GM21447 (cell line): ENCODE measurements around the gene SCLT1.
A peak's percentile ranks its signal among the peaks of the same experiment; 100 is the strongest.
"Not testable (repeated sequence)": the region's sequence is repeated elsewhere in the genome, so short reads cannot be mapped to it uniquely, and the experiment has no call there.

ENCODE experiments used
- ATAC-seq: cut with Tn5 transposase; IDR thresholded peaks from one replicate; pipeline ENCODE4 v1.9.1; 2021; ENCODE audit not compliant: unreplicated experiment

Gene SCLT1

DNA sequence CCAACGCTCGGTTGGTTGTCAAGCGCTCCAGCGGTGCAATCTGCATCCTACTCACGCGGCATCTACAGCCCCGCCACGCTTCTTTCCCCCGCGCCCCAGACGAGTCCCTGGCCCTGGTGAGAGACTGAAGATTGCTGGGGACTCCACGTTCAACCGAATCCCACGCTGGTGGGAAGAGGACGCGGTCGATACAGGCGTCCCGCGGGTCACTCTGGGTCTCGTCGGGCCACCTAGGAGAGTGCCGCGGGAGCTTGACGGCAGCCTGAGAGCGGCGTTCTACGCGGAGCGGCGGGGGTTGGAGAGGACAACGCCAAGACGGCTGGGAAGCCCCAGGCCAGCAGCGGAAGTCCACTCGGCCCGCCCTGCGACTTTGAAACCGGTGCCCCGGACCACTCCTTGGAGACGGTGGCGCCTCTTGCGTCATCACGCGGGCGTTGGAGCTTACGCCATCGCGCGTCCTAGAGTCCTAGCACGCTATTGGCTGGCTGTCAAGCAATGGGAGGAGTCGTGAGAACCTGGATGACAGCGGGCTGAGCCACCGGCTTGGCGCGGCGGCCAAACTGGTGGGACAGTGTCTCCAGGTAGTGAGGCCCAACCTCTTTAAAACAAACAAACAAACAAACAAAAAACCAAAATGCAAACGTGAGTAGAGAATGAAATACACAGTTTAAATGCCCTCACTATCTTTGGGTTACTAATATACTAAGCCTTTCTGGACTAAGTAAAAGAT lies at the start of gene SCLT1:
TSS of gene SCLT1 (minus strand) at position 349 of the 730 bp plus-strand sequence. CDS start 436 bp downstream, outside the sequence.
- peak; percentile 89 for ATAC-seq

DNA sequence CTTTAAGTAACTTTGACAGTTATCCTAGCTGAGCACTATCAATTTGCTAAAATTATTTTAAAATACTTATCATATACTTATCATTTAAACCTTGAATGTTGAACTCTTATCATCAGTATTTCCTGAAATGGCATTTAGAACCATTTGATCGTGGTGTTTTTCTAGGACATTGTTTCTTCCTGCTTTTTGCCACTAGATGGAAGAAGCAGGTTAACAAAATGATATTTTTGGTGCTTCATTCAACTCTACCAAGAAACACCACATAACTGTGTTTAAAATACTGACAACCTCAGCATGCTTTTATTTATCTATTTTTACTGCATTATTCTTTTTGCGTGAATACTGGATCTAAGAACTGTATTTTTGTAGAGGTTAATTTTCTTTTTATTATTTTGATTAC lies 47.2 kb upstream of the SCLT1 start:
- ATAC-seq: no peak

DNA sequence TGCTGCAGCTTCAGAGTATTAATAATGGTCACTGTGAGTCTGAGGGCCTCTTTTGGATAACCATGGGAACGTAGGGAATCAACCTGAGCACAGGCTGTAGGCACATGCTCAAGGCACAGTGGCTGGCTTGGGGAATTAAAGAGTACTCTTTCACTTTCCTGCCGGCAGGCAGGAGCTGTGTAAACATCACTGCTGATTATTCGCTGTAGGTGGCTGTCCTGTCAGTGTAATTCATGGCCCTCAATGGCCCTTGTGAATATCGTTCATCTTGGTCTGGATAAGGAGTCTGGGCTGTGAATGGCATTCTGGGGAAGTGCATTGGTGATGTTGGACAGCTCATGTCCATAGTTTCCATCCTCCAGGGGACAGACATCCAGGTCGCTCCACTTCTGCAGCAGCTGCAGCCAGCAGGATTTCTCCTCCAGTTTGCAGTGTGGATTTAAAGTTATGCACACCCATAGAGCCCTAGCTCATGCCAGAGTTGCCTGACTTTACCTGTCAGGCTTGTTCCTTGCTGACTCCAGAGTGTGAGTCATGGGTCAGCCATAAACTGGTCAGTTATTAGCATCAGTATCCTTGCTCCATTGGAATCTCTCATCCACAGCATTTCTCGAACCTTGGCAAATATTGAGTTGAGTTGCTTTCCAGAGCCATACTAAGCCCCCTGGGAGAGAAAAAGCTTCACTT lies 45.6 kb upstream of the SCLT1 start:
- no peak for ATAC-seq

DNA sequence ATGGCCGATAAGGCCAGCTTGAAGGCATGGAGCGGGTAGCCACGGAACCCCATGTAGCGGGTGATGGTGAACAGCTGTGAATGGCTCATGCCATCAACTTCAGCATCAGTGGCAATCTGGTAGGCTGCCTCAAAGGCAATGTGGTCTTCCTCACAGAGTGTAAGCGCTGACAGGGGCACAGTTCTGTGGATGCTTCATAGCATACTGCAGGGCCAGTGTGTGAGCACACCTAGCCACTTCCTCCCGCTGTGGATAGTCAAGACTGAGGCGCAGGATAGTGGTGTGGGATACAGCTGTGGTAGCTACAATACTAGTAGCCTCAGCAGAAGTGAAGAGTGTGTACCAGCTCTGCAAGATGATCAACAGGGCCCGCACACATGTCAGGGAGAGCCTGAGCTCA lies 43.1 kb upstream of the SCLT1 start:
- no peak for ATAC-seq

DNA sequence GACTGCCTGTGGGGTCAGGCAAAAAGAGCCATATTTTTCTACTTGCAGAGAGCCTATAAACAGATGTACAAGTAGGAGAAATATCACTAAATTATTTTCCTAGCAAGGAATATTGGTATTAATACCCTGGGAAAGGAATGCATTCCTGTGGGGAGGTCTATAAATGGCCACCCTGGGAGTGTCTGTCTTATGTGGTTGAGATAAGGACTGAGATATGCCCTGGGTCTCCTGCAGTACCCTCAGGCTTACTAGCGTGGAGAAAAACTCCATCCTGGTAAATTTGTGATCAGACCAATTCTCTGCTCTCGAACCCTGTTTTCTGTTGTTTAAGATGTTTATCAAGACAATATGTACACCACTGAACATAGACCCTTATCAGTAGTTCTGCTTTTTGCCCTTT lies 38.0 kb upstream of the SCLT1 start:
- no peak for ATAC-seq

DNA sequence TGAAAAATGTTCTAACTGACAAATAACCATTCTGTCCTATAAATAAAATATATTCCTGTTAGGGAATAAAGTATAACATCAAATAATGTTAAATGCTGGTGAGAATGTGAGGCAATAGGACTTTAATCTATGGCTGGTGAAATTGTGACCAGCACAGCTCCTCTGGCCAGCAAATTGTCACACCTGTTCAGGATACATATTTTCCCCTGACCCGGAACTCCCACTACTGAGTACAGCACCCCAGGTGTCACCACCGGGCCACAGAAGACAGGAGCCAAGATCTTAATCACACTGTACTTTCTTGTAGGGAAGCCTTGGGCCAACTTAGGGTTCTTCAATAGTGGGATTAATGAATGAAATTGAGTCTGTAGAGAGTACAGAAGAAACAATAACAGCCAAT lies 35.8 kb upstream of the SCLT1 start:
- ATAC-seq: no peak

DNA sequence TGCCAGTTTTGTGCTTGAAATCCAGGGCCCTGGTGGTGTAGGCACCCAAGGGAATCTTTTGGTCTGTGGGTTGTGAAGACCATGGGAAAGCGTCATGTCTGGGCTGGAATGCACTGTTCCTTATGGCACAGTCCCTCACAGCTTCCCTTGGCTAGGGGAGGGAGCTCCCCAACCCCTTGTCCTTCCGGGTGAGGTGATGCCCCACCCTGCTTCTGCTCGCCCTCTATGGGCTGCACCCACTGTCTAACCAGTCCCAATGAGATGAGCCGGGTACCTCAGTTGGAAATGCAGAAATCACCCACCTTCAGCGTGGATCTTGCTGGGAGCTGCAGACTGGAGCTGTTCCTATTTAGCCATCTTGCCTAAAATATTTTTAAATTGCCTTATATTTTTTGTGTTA lies 33.3 kb upstream of the SCLT1 start:
- ATAC-seq: not testable (repeated sequence)

DNA sequence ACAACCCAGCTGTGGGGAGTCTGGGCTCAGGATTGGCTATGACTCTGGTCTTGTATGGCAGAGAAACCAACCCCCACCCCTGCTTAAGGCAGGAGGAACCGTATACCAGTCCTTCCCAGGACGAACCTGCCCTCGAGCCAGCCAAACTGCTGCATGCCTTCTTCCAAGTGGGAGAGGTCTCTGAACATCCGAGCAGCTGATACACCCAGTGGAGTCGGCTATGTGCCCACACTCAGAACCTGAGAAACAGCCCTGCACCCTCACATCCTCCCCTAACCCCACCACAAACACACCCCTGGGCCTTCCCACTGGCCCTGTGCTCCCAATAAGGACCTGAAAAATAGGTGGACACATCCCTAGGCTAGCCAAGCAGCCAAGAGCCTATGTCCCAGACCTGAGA lies 24.4 kb upstream of the SCLT1 start:
- no peak for ATAC-seq

DNA sequence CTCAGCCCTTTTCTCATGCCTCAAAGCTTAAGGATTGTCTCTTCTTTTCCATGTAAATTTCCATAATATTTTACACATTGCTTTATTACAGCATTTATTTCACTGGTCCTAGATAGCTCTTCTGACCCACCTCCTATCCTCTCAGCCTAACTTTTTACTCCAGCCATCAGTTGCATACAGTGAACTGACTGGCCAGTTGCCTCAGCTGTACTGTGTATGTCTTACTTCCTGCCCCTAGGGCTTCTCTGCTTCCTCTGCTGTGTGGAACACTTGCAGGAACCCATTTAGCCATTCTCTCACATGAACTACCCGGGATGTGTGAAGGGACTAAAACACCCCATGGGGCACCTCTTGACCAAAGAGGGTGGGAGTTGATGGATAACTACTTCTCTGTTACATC lies 20.6 kb upstream of the SCLT1 start:
- no peak for ATAC-seq

DNA sequence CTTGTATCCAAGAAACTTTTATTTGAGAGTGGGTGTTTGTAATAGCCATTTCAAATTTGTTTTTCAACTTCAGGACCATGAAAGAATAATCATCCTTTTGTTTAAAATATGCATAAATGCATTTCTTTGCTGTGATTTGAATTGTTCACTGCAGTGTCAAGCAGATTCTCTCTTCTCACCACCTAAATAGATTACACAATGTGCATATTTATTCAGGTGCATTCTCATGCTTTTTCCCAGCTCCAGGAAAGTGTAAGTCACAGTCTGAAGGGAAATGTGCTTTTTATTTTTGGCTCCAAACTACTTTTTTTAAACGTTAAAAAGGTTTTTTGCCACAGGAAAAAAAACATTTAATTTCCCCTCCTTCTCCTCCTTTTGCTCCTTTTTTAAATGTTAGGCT lies 20.1 kb upstream of the SCLT1 start:
- no peak for ATAC-seq

DNA sequence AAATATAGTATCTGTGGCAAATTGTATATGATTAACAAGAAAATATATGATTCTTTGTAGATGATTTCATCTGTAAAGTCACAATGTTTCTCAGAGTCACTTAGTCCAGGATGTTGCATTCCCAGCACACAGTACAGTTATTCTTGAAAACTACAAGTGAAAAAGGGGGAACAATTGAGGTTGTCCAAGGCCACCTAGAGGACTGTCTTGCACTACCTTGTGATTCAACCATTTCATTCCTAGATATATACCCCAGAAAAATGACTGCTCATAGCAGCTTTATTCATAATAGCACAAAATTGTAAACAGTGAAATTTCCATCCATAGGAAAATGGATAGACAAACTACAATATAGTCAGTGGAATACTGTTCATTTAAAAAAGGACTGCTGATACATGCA lies 18.6 kb upstream of the SCLT1 start:
- ATAC-seq: no peak

DNA sequence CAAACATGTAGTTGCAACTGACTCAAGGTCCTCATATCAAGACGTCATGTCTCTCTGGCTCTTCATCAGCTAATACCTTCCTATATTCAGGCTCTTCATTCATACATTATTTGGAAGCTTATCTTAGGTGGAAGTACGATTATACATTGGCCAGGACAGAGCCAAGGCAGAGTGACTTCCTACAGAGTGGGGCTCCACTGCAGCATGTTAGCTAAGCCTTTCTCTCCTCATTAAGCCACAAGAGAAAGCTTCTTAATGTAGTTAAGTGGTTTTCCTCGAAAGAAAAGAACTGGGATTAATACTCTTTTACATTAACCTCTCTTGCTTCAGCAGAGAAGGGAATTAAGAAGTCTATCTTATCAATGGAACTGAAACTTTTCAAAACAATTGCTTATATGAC lies 17.6 kb upstream of the SCLT1 start:
- ATAC-seq: no peak

DNA sequence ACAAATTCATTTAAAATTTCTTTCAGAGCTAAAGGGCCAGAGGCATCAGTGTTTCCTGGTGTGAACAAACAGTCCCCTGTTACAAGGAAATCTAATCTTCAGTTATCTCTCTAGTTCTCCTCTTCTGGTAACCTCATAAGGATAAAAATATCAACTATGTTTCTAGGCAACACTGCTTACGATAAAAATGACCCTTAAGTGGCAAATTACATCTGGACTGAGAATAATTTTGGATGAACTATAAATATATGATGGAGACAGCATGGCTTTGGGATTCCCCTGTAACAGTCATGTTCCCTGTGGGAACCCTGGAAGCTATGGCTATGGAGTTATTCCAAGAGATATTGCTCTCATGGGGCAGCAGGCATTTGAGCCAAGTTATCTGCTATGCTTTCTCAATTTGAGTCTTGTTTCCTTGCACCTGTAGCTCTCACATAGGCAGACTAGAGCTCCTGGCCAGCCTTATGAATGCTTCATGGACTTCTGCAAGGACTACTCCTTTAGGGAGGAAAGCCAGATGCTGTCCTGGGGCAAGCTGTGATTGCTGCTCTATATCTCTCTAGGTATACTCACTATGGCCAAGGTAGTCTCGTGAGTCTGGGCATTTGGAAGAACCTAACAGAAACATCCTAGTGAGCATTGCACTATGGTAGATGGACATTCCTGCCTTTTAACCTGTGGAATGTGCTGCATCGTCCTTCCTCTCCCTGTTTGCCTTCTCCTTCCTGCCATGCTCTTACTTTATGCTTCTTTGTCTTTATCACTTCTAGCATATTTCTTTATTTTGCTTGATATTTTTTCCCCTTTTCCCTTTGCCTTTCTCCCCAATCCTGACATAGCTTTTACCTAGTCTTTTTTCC lies 16.9 kb upstream of the SCLT1 start:
- ATAC-seq: no peak

DNA sequence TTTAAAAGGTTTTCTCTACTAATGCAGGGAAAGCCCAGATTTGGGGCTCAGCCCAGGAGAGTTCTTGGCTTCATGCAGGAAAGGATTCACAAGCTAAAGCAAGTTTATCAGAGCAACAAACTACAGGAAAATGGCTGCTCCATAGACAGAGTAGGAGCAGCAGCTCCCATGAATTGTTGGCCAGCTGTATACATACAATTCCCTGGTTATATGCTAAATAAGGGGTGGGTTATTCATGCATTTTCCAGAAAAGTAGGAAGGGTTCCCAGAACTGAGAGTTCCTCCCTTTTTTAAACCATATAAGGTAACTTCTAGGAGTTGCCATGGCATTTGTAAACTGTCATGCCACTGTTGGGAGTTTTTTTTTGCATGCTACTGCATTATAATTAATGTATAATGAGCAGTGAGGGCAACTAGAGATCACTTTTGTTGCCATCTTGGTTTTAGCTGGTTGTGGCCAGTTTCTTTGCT lies 5.2 kb upstream of the SCLT1 start:
- ATAC-seq: no peak

DNA sequence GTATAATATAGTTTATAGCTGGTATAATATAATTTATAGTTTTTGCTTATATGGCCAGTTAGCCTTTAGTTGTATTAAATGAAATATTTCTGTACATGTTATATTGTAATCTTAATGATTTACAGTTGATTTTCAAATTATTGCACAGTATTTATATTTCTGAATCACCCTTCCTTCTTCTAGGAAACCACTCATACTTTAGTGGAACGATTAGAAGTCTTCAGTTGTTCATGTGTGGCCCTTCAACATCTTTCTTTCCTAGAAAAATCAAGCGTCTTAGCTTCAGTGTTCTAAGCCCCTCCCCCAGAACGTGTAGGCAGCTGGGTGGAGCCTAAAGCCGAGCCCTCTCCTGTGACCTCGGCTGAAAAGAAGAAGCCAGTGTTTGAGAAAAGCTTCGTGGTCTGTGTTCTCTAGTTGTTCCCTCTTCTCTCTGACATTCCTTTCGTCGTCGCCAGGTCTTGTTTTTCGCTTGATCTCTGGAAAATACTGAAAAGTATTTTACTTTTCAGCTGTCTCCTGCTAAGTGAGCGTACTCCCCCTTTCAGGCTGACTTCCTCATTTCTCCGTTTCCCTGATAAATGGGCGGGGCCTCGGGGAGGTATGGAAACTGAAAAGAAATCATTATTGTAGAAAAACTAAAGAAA lies 2.6 kb upstream of the SCLT1 start, which contains the start of gene C4orf33:
TSS of gene C4orf33 (plus strand) at position 342 of the 644 bp plus-strand sequence. CDS start 6,459 bp downstream, outside the sequence.
- peak; percentile 42 for ATAC-seq

DNA sequence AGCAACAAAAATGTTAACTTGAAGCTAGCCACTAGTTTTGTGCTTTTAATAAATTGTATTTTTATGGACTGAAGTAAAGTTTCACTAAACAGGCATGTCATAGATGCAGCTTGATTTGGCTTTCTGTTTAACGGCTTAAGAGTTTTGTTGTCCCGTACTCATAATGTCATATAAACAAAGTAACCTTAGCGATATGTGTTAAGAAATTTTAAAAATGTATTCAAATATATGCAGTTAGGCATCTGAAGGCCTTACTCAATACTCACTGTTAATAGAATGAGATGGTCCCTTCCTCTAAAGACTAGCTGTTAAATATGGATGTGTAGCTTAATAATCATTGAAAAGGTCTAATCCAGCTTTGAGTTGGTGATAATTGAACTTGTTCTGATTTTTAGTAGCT lies 1.0 kb upstream of the SCLT1 start:
- no peak for ATAC-seq

DNA sequence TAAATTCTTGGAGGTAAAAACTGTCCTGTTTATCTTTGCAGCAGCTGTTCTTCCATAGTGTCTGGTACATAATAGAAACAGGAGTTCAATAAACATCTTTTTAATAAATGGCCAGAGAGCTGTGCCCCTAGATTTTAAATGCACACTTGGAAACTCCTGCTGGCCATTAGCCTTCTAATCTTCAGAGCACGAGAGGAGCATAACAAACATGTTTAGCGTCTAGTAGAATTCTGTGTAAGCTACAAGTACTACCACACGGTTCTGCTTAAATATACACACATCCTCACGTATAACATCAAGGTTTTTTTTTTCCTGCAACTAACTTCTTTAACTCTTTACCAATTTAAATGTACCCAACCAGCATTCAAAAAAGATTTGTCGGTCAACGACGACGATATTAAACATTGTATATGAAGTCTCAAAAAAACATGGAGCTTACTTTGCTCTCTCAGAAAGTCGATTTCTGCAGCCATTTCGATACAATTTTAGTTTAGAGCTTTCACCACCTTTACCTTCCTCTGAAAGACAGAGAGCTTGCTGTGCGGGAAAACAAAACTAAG lies 628 bp downstream of the SCLT1 start:
- no peak for ATAC-seq

DNA sequence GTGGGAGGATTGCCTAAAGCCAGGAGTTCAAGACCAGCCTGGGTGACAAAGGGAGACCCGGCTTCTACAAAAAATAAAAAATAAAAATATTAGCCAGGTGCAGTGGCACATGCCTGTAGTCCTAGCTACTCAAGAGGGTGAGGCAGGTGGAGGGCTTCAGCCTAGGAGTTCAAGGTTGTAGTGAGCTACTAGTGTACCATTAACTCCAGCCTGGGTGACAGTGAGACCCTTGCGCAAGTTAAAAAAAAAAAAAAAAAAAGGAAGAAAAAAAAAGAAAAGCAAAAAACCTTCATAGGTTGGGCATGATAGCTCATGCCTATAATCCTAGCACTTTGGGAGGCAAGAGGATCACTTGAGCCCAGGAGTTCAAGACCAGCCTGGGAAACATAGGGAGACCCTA lies 5.8 kb downstream of the SCLT1 start:
- no peak for ATAC-seq

DNA sequence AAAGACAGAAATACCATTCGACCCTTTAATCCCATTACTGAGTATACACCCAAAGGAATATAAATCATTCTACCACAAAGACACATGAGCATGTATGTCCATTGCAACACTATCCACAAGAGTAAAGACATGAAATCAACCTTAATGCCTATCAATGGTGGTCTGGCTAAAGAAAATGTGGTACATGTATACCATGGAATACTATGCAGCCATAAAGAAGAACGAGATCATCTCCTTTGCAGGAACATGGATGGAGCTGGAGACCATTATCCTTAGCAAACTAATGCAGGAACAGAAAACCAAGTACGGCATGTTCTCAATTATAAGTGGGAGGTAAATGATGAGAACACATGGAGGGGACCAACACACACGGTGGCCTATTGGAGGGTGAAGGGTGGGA lies 7.9 kb downstream of the SCLT1 start:
- no peak for ATAC-seq

DNA sequence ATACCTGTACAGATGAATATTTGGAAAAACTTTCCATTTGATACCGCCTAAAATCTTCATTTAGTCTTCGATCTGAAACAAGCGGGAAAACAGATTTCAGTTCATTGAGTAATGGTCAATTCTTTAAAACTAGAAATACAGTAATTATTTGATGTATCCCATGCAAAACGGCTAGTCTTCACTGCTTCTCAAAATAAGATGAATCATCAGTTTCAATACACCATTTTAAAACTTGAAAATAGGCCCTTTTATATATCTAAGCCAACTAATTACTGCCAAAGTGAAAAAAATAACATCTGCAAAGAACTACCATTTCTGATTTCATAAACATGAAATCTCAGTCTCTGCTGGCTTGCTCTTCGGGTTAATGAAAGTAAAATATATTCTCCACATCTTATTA lies 11.0 kb downstream of the SCLT1 start:
- ATAC-seq: no peak

DNA sequence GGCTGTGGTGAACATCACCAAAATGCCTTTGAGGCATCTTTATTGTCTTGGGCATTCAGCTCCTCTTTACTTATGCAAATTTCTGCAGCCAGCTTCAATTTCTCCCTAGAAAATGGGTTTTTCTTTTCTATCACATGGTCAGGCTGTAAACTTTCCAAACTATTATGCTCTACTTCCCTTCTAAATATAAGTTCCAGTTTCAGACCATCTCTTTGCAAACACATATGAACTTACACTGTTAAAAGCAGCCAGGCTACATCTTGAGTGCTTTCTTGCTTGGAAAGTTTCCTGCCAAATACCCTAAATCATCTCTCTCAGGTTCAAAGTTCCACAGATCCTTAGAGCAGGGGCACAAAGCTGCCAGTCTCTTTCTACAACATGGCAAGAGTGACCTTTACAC lies 13.2 kb downstream of the SCLT1 start:
- no peak for ATAC-seq
